NK-92 treated with Interleukin-12 subunit alpha and Interleukin-12 subunit beta, amount 100 ng/mL, for 24 hours (cell line): ENCODE results near the gene TGFBR3.

Source experiments
- DNase-seq: peaks from one replicate; lab custom pipeline; 2025; lab: John Stamatoyannopoulos, UW

TGFBR3 gene

GRCh38 chr1:91754816-91755580, 131.0 kb downstream of the TGFBR3 start:
- no peak for DNase-seq

GRCh38 chr1:91754348-91754747, 131.6 kb downstream of the TGFBR3 start:
- DNase-seq, result no peak

DNA sequence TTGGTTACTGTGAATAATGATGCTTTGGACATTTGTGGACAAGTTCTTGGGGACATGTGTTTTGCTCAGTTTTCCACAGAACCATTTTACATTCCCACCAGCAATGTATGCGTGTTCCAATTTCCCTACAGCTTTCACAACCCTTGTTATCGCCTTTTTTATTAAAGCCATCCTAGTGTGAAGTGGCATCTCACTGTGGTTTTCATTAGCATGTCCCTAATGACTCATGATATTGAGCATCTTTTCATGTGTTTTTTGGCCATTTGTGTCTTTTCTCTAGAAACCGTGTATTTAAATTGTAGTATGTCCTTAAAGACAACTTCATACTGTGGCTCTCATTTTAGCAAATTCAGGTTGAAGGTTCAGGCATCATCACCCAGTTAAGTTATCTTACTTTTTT, 132.1 kb downstream of the TGFBR3 start:
- no peak for DNase-seq

- DNase-seq, result no peak
These were observed 133.6 kb downstream of the TGFBR3 start for GRCh38 chr1:91752324-91752723.

GRCh38 chr1:91751275-91751674, 134.7 kb downstream of the TGFBR3 start:
- no peak for DNase-seq

- no peak for DNase-seq
These were observed 135.5 kb downstream of the TGFBR3 start for GRCh38 chr1:91750398-91750996.

DNA sequence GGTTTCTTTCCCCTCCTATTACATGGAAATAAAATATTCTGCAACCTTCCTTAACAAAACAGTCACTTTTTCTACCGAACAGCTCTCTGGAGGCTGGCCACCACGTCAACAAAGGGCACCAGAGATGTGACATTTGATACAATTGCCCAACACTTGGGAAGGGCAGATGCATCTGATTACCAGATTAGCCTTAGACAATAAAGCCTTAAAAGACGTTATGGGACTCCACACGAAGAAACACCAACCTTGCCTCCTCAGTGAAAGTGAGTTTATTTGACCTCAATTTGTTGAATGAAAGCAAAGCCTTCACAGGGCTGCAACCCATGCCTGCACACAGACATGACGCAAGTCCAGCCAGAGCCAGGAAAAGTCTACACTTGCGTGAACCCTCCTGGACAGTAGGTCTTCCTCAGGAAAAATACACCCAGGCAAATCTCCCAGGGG, 136.1 kb downstream of the TGFBR3 start:
- no peak for DNase-seq

DNA sequence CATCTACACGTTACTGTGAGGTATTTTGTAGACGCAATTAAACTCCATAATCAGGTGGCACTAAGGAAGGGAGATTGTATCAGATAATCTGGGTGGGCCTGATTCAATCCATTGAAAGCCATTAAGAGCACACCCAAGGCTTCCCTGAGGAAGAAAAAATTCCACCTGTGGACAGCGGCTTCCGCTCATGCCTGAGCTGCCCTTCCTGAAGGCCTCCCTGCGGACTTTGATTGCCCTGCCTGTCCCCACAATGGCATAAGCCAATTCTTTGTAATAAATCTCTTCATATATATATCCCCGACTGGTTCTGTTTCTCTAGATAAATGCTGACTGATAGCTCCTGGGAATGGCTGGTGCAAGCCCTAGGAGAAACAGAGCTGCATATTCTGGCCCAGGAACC, 138.3 kb downstream of the TGFBR3 start:
- no peak for DNase-seq

DNA sequence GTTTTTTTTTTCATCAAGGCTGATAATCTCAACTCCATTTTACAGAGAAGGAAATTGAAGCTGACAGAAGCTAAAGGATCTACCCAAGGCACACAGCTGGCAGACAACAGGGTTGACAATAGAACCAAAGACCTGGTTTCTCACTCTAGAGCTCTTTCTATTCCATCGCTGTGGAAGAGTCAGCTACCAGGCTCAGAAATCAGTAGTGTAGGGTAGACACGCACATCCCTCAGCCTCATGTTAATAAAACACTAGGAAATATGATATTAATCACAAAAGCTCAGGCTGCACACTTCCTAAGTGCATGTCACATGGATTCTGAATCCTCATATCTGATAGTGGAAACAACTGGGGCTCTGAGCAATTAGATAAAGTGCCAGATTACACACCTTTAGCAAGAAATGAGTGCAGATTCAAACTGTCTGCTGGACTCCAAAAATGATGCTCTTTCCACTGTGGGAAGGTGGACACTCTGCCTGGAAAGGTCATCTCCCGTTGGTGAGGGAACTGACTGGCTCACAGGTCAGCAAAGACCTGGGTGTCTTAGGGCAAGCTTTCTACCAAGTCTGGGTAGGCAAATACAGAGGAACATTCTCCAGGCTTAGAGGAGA, 139.1 kb downstream of the TGFBR3 start:
- no peak for DNase-seq

DNA sequence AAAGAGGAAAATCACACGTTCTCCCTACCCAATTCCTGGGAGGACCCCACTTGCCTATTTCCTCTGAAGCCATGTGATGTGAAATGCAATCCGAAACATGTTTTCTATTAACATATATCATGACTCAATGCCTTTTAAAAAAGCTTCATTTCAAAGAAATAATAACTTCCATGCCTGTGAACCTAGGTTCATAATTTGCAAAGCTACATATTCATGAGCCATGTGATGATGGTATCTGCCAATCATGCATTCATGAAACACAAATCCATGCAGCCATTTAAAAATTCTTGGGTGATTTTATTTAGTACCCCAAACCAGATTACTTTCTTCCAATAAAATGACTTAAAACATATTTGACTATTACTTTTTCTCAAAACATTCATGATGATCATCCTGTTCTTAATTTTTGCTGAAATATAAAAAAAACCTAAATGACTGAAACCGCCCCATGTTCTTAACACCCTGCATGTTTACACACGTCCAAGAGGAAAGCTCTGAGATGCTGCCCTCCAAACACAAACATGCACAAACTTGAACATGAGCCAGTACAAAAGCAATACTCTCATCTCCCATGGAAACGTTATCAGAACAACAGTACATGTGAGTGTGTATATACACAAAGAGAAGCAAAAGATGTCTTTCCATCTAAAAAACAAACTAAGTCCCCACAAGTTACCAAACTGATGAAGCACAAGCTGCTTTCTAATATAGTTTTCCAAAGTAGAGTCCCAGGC, 140.1 kb downstream of the TGFBR3 start:
- no peak for DNase-seq

- DNase-seq, result no peak
These were observed 140.9 kb downstream of the TGFBR3 start for GRCh38 chr1:91744953-91745639.

GRCh38 chr1:91742848-91743292, 143.1 kb downstream of the TGFBR3 start:
- DNase-seq, result no peak

GRCh38 chr1:91741906-91742305, 144.0 kb downstream of the TGFBR3 start:
- DNase-seq, result no peak

DNA sequence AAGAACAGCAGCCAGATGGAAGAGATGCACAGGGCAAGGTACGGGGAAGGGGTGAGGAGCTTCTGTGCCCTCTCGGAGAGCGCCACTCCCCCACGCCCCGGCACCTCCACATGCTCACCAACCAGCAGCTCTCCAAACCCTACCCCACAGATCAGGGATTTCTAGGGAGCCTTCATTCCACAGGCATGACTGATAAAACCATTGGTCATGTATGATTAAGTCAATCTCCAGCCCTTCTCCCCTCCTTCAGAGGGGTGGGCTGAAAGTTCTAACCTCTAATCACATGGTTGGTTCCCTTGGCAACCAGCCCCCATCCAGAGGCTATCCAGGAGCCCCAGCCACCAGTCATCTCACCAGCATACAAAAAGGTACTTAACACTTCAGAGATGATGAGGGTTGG, 144.7 kb downstream of the TGFBR3 start:
- DNase-seq, result no peak

- no peak for DNase-seq
These were observed 148.3 kb downstream of the TGFBR3 start for GRCh38 chr1:91737650-91738049.

- DNase-seq, result no peak
These were observed 149.0 kb downstream of the TGFBR3 start for GRCh38 chr1:91736715-91737615.

DNA sequence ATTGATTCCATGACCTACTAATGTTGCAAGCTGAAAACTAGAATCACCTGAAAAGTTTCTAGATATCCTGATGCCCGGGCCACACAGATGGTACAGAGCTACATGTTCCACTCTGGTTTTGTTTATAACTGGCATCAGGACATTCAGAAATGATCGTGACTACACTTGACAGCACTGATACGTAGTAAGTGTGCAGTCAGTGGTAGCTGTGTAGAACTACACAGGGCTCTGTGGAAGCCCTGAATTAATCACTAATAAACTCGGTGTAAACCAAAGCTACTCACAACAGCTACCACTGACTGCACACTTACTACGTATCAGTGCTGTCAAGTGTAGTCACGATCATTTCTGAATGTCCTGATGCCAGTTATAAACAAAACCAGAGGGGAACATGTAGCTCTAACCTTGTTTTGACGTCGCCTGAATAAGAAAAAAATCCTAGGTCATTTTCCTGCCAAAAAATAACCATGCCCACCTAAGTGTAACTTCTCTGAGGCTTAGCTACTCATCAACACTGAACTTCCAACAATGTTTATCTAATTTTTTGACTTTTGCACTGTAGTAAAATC, 149.7 kb downstream of the TGFBR3 start:
- no peak for DNase-seq

GRCh38 chr1:91735266-91735845, 150.6 kb downstream of the TGFBR3 start:
- DNase-seq, result no peak

DNA sequence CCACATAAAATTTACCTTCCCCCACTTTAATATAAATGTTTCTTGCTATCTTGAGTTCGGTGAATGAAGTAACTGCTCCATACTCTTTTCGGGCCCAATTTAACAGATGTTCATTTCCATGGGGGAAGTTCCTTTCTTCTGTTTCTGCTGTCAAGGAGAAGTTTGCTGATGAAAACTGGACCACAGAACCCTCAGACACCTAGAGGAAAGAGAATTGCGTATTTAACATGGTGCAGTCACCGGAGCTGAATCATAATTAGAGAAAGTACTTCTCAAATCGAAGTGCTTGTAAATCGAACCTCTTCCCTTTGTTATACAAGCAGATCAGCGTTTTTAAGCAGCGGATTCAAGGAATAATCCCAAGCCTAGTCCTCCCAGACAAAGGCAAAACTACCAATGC, 151.2 kb downstream of the TGFBR3 start:
- DNase-seq, result no peak

GRCh38 chr1:91733108-91733710, 152.7 kb downstream of the TGFBR3 start:
- no peak for DNase-seq
